GM06990 (cell line): Measurements from ENCODE around the gene CCR1.

Source experiments
- DNase-seq: peaks from one replicate; pipeline ENCODE4 v3.0.0-alpha.2; 2011; ENCODE audit not compliant: insufficient read length; ENCODE audit errors: extremely low read depth
- H3K27me3 ChIP-seq: replicated peaks from 2 replicates; pipeline ENCODE4 v1.6.0; 2011; ENCODE audit warnings: low read length; ENCODE audit not compliant: control insufficient read depth, insufficient read depth
- H3K36me3 ChIP-seq: 2 replicates; pipeline ENCODE4 v1.5.1; 2011; ENCODE audit warnings: low read length; ENCODE audit not compliant: control insufficient read depth, insufficient read depth
- H3K4me3 ChIP-seq: replicated peaks from 2 replicates; pipeline ENCODE4 v1.5.1; 2011; ENCODE audit warnings: low read depth, mild to moderate bottlenecking, control low read depth, low read length
- TF ChIP-seq, protein P1 (sequence below): IDR thresholded peaks from 2 replicates; pipeline ENCODE4 v1.5.1; 2011; ENCODE audit warnings: low read length, control low read depth, mild to moderate bottlenecking, inconsistent platforms; ENCODE audit not compliant: insufficient read depth, poor library complexity, severe bottlenecking

Gene CCR1

DNA sequence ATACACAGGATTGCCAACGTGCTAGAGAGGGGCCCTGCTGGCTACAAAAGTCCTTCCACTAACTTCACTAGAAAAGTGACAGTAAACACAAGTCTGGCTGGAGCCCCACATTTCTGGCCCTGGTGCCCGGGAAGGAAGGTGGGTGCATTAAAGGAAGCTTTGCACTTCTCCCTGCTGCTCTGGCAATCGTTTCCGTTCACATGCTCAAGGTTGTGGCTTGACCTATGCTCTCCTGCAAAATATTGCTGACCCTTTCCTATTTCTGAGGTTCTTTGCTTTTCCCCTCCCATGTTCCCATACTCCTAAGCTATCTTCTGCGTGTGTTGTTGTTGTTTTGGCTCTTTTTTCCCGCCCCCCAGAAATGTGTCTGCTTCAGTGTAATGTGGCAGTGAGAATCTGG is 25.1 kb upstream of the CCR1 start:
- H3K27me3 ChIP-seq: no peaks in the 10 kb centered on the region; the same call in 1 of the 2 replicates
- TF ChIP-seq, protein P1, sequence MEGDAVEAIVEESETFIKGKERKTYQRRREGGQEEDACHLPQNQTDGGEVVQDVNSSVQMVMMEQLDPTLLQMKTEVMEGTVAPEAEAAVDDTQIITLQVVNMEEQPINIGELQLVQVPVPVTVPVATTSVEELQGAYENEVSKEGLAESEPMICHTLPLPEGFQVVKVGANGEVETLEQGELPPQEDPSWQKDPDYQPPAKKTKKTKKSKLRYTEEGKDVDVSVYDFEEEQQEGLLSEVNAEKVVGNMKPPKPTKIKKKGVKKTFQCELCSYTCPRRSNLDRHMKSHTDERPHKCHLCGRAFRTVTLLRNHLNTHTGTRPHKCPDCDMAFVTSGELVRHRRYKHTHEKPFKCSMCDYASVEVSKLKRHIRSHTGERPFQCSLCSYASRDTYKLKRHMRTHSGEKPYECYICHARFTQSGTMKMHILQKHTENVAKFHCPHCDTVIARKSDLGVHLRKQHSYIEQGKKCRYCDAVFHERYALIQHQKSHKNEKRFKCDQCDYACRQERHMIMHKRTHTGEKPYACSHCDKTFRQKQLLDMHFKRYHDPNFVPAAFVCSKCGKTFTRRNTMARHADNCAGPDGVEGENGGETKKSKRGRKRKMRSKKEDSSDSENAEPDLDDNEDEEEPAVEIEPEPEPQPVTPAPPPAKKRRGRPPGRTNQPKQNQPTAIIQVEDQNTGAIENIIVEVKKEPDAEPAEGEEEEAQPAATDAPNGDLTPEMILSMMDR: no peak
- no peak overlapping the region for H3K4me3 ChIP-seq
- DNase-seq: no peak
- H3K36me3 ChIP-seq: no peaks in the 10 kb centered on the region

DNA sequence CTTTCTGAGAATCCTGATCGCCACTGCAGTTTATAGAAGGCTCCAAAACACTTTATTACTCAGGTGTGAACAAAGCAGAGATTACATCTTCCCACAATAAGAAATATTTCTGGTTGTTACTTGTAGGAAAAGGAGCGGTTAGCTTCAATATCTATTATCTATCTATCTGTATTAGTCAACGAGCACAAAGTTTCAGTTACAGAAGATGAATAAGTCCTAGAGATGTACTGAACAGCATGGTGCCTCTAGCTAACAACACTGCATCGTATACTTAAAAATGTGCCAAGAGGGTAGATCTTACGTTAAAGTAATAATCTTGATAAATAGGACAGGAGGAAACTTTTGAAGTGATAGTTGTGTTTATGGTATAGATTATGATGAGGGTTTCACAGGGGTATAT is 23.2 kb upstream of the CCR1 start:
- Histone ChIP-seq H3K27me3 (no peaks in the 10 kb centered on the region; the same call in 1 of the 2 replicates), H3K36me3 (no peaks in the 10 kb centered on the region), H3K4me3 (no peak overlapping the region)
- no peak for DNase-seq
- TF ChIP-seq, protein P1: no peak

DNA sequence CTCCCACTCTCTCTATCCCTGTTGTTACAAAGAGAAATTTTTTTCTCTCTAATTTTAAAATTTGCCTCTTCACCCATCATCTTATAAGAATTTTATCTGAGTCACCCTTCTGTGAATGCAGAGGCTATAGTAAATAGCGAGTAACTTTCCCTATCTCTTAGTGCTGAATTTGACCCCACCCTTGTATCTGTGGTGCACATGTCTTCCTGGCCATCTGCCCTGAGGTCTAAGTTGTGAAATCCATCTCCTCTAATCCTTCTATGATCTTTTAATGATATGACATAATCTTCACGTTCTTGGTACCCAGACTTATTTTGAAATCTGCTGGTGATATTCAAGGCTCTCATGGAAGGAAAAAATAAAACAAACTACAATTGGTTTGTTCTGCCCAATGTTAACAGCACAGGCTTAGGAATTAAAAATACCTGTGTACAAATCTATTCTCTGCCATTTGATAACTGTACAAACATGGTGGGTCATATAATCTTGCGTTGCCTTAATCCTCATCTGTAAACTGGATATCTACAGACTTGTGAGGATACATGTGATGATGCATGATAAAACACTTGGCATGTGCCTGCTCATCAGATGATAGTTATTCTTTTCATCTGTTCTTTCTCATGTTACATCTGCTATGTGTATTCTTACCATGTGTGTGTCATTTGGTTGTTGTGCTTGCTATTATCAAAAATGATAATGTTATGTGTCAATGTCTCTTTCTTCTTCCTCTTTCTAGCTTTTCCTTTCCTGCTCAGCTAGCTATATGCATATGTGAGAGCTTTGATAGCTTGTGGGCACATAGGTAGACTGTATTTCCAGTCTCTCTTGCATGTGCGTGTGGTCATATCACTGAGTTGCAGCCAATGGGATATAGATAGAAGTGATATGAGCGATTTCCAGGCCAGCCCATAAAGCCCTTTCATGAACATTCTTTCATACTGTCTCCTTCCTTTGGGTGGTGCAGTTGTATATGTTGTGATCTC is 20.4 kb upstream of the CCR1 start:
- no peaks in the 10 kb centered on the region; the same call in 1 of the 2 replicates for H3K27me3 ChIP-seq
- TF ChIP-seq, protein P1: no peak
- H3K4me3 ChIP-seq: no peak overlapping the region
- no peak for DNase-seq
- no peaks in the 10 kb centered on the region for H3K36me3 ChIP-seq

DNA sequence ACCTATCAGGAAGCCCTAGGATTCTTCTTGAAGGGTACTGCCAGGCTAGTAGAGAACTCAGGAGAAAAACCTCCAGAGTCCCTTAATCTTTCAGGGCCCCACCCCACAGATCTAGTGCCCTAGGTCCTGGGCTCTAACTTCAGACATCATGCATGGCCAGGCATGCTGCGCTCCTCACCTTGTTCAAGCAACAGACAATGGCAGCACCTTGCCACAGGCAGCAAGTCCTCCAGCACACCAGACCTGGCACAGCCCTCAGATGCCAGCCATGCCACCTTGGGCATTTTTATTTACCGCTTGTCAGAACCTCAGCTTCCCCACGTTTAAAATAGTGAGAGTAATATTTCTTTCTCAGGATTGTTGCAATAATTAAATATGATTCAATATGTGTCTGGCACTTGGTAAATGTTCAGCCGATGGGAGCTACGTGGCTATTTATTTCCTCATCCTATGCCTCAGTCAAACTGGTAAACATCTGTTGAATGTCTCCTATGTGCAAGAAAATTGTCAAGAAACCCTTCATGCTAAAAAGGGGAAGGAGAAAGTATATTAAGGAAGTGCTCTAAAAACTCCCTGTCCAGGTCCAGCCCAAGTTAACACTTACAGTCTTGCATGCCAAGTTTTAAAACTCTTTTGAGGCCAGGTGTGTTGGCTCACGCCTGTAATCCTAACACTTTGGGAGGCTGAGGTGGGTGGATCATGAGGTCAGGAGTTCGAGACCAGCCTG is 14.5 kb upstream of the CCR1 start:
- DNase-seq: no peak
- Histone ChIP-seq H3K4me3 (no peak overlapping the region), H3K27me3 (no peaks in the 10 kb centered on the region), H3K36me3 (no peaks in the 10 kb centered on the region)
- TF ChIP-seq, protein P1: no peak

DNA sequence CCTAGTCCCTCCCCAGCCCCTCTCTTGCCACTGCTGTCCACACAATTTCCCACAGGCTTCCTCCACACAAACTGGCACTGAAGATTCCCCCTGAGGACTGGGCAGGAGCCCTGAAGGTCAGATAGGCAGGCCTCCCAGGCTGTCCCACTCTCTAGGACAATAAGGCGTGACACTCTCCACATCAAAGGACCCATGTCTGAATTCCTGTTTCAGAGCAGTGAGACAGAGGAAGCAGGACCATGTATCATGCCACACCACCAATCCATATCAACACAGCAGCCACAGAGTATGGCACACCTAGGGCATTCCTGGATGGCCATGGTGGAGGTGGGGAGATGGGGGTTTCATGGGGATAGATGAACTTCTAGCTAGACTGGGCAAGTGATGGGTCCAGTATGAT is 13.8 kb upstream of the CCR1 start:
- no peaks in the 10 kb centered on the region for H3K27me3 ChIP-seq
- TF ChIP-seq, protein P1: no peak
- no peaks in the 10 kb centered on the region for H3K36me3 ChIP-seq

More for the DNA sequence above, 13.8 kb upstream of the CCR1 start:
- no peak overlapping the region for H3K4me3 ChIP-seq
- no peak for DNase-seq
